Endothelial cell of umbilical vein (primary cell): ENCODE data around the gene ARFGEF3. TPM values are rescaled to one million over a fixed set of nuclear protein-coding genes. Genes with fewer than 3 reads are reported as not detected.

Experiments
- BruUV-seq: library from RNA; stranded (reverse); fragments of 400-500 nt; replicated peaks from 2 replicates; lab custom pipeline; 2021; lab: Mats Ljungman, UMichigan
- CTCF ChIA-PET: fragments of 300-600, 350-600 bp; sonication (Branson Sonifier 250); formaldehyde crosslinking; loops from one replicate; lab custom pipeline; 2021; ENCODE audit warnings: antibody characterized with exemption, inconsistent platforms; lab: Charles Lee
- POLR2A ChIA-PET: fragments of 300-600, 350-600 bp; sonication (Branson Sonifier 250); formaldehyde crosslinking; loops from one replicate; lab custom pipeline; 2021; ENCODE audit warnings: antibody characterized with exemption, inconsistent platforms; lab: Charles Lee
- DNase-seq: peaks from one replicate; pipeline ENCODE4 v3.0.0-alpha.2; 2011; ENCODE audit warnings: low read depth, low spot score
- FAIRE-seq: peaks from 2 replicates; lab custom pipeline; 2011; peaks lifted over from hg19 to GRCh38; lab: Jason Lieb, UNC
- H2AFZ ChIP-seq: 2 replicates; pipeline ENCODE4 v1.6.0; 2012; ENCODE audit warnings: low read depth, low read length, control low read depth, inconsistent platforms
- H3K27ac ChIP-seq: 2 replicates; pipeline ENCODE4 v1.5.1; 2011; ENCODE audit warnings: low read depth, mild to moderate bottlenecking, control low read depth, low read length, moderate library complexity; ENCODE audit not compliant: insufficient read depth
- H3K27me3 ChIP-seq, 2 experiments: 2 replicates each; pipeline versions ENCODE4 v1.6.0 to v1.6.1; 2011; ENCODE audit warnings: low read length in 2 of 2, mixed read lengths in 1 of 2; ENCODE audit not compliant: control insufficient read depth in 2 of 2, insufficient read depth in 2 of 2
- H3K36me3 ChIP-seq, 2 experiments: 2 replicates in 1 of 2; 3 replicates in 1 of 2; pipeline ENCODE4 v1.5.1; 2011; ENCODE audit warnings: low read length in 2 of 2, mild to moderate bottlenecking in 1 of 2, moderate library complexity in 1 of 2; ENCODE audit not compliant: control insufficient read depth in 2 of 2, insufficient read depth in 2 of 2; ENCODE audit errors: extremely low read depth in 1 of 2
- H3K4me1 ChIP-seq: 3 replicates; pipeline ENCODE4 v1.5.1; 2011; ENCODE audit warnings: mild to moderate bottlenecking, low read length; ENCODE audit not compliant: control insufficient read depth, insufficient read depth; ENCODE audit errors: extremely low read depth
- H3K4me2 ChIP-seq: 2 replicates; pipeline ENCODE4 v1.6.1; 2011; ENCODE audit warnings: low read length, control low read depth, mixed read lengths; ENCODE audit not compliant: insufficient read depth
- H3K4me3 ChIP-seq, 3 experiments: fragments of 200-600 bp in 1 of 3; sonication (generic), shearing (Covaris generic) in 1 of 3; replicated peaks in 1 of 3; 2 replicates each; pipeline ENCODE4 v1.5.1; 2011 to 2016; ENCODE audit warnings: control low read depth in 3 of 3, low read length in 3 of 3, mild to moderate bottlenecking in 2 of 3, inconsistent platforms in 1 of 3, low read depth in 1 of 3, moderate library complexity in 1 of 3; ENCODE audit not compliant: insufficient read depth in 1 of 3
- H3K79me2 ChIP-seq: 2 replicates; pipeline ENCODE4 v1.6.0; 2012; ENCODE audit warnings: low read length, inconsistent platforms; ENCODE audit not compliant: control insufficient read depth, insufficient read depth
- H3K9ac ChIP-seq: replicated peaks from 2 replicates; pipeline ENCODE3; 2011; ENCODE audit warnings: low read length, control low read depth; ENCODE audit not compliant: insufficient read depth; ENCODE audit errors: extremely low read depth
- H3K9me1 ChIP-seq: replicated peaks from 3 replicates; pipeline ENCODE4 v1.6.0; 2011; ENCODE audit warnings: mild to moderate bottlenecking, low read length; ENCODE audit not compliant: control insufficient read depth, insufficient read depth; ENCODE audit errors: extremely low read depth
- H3K9me3 ChIP-seq: replicated peaks from 2 replicates; pipeline ENCODE4 v1.5.1; 2012; ENCODE audit warnings: low read length, inconsistent platforms; ENCODE audit not compliant: control insufficient read depth, insufficient read depth
- H4K20me1 ChIP-seq: replicated peaks from 2 replicates; pipeline ENCODE3; 2011; ENCODE audit warnings: mild to moderate bottlenecking, low read length; ENCODE audit not compliant: control insufficient read depth, insufficient read depth; ENCODE audit errors: extremely low read depth
- EZH2 ChIP-seq: IDR thresholded peaks from 2 replicates; pipeline ENCODE4 v1.6.1; 2012; ENCODE audit warnings: borderline replicate concordance, low read depth, mild to moderate bottlenecking, moderate library complexity, low read length, inconsistent platforms; ENCODE audit not compliant: severe bottlenecking
- FOS ChIP-seq: IDR thresholded peaks from 2 replicates; pipeline ENCODE4 v1.6.1; 2011; ENCODE audit warnings: mild to moderate bottlenecking, low read length, moderate library complexity, borderline replicate concordance; ENCODE audit not compliant: insufficient read depth
- GATA2 ChIP-seq: IDR thresholded peaks from 2 replicates; pipeline ENCODE4 v1.7.0; 2011; ENCODE audit warnings: low read depth, mild to moderate bottlenecking, moderate library complexity, mixed read lengths, low read length; ENCODE audit not compliant: insufficient read length, insufficient read depth
- JUN ChIP-seq: IDR thresholded peaks from 2 replicates; pipeline ENCODE4 v1.6.1; 2011; ENCODE audit warnings: borderline replicate concordance, low read depth; ENCODE audit not compliant: insufficient read length, insufficient read depth
- MYC ChIP-seq: IDR thresholded peaks from one replicate; pipeline ENCODE4 v1.6.1; 2011; ENCODE audit warnings: mild to moderate bottlenecking, low read depth, low read length
- POLR2A ChIP-seq: IDR thresholded peaks from 2 replicates; pipeline ENCODE4 v1.6.1; 2012; ENCODE audit warnings: low read depth, mild to moderate bottlenecking, control low read depth, low read length
- POLR2AphosphoS5 ChIP-seq: IDR thresholded peaks from 2 replicates; pipeline ENCODE4 v1.6.1; 2012; ENCODE audit warnings: low read depth, mild to moderate bottlenecking, control low read depth, low read length, moderate library complexity; ENCODE audit not compliant: insufficient read depth
- dilution Hi-C: fragments of 300-500 bp; cut with MboI; formaldehyde crosslinking; loops from one replicate; pipeline ENCODE4 v1.15.0; 2019; ENCODE audit warnings: low sequenced_read_pairs; ENCODE audit not compliant: extremely low pct_ligation_motif_present
- intact Hi-C: fragments of 100-400 bp; cut with micrococcal nuclease; formaldehyde crosslinking; loops from one replicate; pipeline ENCODE4 v1.10.0; 2022
- polyA plus RNA-seq, 4 experiments: library from polyadenylated mRNA; depleted of rRNA in 3 of 4; stranded (reverse) in 3 of 4; unstranded in 1 of 4; fragments of >200 nt; gene quantifications; 2 replicates each; pipeline versions ENCODE4 v1.2.1 to v1.2.3, GENCODE V29; 2011 to 2012; ENCODE audit warnings: missing spikeins in 1 of 4
- total RNA-seq: library from RNA; stranded (reverse); gene quantifications from 2 replicates; pipeline ENCODE4 v1.2.3, GENCODE V29; 2021
- TF ChIP-seq, protein P1 (sequence below): IDR thresholded peaks from 2 replicates; pipeline ENCODE4 v1.6.1; 2011; ENCODE audit not compliant: insufficient read depth, insufficient read length
- TF ChIP-seq, protein P2 (sequence below), 2 donors: IDR thresholded peaks; 1 replicate in 1 of 2; 2 replicates in 1 of 2; pipeline ENCODE4 v1.5.1; 2011; ENCODE audit warnings: low read length in 2 of 2, mild to moderate bottlenecking in 2 of 2, moderate library complexity in 2 of 2, control low read depth in 1 of 2, inconsistent platforms in 1 of 2, low read depth in 1 of 2; ENCODE audit not compliant: insufficient read depth in 1 of 2; ENCODE audit errors: extremely low read depth in 1 of 2

Gene ARFGEF3
- total and polyA plus RNA-seq, 2 donors (not counting 3 experiments of a cell fraction or from before 2014, with no cell fraction given), result 1.3 to 7.3 TPM

DNA sequence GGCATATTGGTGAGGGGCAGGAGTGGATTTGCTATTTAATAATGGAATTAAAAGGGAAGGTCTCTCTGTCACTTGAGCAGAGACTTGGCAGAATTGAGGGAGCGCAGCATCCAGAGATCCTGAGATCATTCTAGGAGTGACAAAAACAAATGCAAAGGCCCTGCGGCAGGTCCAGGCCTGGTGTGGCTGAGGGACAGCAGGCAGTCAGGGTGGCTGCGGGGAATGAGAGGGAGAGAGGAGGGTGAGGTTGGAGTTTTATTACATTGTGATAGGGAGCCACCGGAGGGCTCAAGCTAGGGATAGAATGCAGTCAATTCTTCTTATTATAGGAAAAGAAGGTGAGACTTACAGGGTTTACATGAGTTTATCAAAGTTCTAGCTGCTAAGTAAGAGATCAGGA lies 116.1 kb downstream of the ARFGEF3 start:
- Histone ChIP-seq H3K27me3 (no peaks in the 10 kb centered on the region), H3K4me2 (no peak overlapping the region), H2AFZ (no peak overlapping the region), H3K79me2 (no peaks in the 10 kb centered on the region), H3K4me3 (no peak overlapping the region), H3K9ac (no peak overlapping the region), H4K20me1 (no peaks in the 10 kb centered on the region), H3K9me1 (no peaks in the 10 kb centered on the region), H3K9me3 (no peaks in the 10 kb centered on the region), H3K36me3 (no peaks in the 10 kb centered on the region), H3K4me1 (no peaks in the 10 kb centered on the region), H3K27ac (no peak overlapping the region)
- FAIRE-seq, result no peak
- no peak for DNase-seq
- CTCF ChIA-PET, result interaction anchor here (0.8 to 2.7 kb wide), 5 partner anchors 11 to 162 kb away, joined by 3 to 28 read pairs (median 3); partner anchors contain the start of gene HEBP2
- POLR2A ChIA-PET, result no interaction called here
- no peak for TF ChIP-seq POLR2AphosphoS5
- TF ChIP-seq, protein P1, sequence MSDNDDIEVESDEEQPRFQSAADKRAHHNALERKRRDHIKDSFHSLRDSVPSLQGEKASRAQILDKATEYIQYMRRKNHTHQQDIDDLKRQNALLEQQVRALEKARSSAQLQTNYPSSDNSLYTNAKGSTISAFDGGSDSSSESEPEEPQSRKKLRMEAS, result no peak
- no peak for TF ChIP-seq JUN
- TF ChIP-seq MYC, result no peak
- no peak for TF ChIP-seq FOS
- TF ChIP-seq EZH2, result no peak
- no peak for TF ChIP-seq POLR2A
- TF ChIP-seq GATA2, result no peak
- TF ChIP-seq, protein P2, sequence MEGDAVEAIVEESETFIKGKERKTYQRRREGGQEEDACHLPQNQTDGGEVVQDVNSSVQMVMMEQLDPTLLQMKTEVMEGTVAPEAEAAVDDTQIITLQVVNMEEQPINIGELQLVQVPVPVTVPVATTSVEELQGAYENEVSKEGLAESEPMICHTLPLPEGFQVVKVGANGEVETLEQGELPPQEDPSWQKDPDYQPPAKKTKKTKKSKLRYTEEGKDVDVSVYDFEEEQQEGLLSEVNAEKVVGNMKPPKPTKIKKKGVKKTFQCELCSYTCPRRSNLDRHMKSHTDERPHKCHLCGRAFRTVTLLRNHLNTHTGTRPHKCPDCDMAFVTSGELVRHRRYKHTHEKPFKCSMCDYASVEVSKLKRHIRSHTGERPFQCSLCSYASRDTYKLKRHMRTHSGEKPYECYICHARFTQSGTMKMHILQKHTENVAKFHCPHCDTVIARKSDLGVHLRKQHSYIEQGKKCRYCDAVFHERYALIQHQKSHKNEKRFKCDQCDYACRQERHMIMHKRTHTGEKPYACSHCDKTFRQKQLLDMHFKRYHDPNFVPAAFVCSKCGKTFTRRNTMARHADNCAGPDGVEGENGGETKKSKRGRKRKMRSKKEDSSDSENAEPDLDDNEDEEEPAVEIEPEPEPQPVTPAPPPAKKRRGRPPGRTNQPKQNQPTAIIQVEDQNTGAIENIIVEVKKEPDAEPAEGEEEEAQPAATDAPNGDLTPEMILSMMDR (IDR thresholded peaks at IDR 0.05; ENCODE audit: extremely low read depth in 1 of 2, insufficient read depth in 1 of 2, low read depth in 1 of 2, low read length in 2 of 2), result no peak
- intact Hi-C loops (loop anchor here (1.0 to 5.0 kb wide), 2 partner anchors 162 to 276 kb away; no protein-coding TSS in a partner anchor), dilution Hi-C loops (no loop called here)
- BruUV-seq, result no TSS peak
